ENCODE measurements around the gene LBHD2.

Gene LBHD2

DNA sequence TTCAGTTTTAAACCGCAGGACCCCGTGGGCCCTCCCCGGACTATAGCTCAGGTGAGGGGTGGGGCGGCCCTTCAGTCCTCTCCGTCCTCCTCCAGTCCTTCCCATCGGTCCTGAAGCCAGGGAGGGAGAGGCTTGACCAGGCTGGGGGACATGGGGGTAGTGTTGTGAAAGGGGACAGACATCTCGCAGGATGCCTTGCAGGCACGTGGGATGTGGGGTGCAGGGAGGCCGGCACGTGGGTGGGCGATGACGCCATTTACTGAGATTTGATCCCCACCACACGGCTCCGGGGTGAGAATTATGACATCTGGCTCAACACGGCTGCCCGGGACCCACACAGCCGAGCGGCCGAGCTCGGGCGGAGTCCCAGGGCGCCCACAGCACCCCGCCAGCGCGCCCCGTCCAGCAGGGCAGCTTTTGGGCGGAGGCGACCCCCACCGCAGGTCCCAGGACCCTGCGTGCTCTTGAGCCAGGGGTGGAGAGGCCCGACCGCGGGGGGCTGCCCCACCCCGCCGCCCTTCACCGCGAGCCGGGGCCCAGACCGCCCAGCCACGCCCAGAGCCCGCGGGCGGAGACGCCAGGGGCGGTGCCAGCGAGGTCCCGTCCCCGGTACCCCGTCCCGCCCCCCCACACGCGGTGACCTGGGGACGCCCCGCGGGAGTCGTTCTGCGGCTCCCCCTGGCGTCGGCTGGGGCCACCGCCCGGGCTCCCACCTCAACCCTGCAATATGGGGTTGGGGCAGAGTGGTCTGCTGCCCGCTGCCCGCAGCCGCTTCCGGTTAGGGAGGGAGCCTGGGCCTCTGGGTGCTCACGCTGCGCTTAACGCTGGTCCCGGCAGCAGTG is 7.3 kb downstream of the LBHD2 start:
- DNase-seq (ENCODE audit: low read depth in 2 of 2) = peak; percentile 64 to 73

DNA sequence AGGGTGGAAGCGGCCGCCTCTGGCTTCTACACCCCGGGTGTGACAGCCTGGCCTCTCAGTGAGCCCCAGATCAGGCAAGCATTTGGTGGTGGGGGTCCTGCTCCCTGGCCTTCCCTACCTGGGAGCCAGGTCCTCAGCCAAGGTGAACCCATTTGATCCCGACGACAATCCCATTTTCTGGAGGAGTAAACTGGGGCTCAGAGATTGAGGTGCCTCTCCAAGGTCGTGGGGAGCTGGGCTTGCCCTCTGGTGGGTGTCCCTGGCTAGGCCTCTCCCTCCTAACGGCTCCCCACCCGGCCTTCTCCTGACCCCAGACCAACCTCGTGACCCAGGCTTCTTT is 7.8 kb downstream of the LBHD2 start:
- no peak for DNase-seq (ENCODE audit: low read depth in 2 of 2)

DNA sequence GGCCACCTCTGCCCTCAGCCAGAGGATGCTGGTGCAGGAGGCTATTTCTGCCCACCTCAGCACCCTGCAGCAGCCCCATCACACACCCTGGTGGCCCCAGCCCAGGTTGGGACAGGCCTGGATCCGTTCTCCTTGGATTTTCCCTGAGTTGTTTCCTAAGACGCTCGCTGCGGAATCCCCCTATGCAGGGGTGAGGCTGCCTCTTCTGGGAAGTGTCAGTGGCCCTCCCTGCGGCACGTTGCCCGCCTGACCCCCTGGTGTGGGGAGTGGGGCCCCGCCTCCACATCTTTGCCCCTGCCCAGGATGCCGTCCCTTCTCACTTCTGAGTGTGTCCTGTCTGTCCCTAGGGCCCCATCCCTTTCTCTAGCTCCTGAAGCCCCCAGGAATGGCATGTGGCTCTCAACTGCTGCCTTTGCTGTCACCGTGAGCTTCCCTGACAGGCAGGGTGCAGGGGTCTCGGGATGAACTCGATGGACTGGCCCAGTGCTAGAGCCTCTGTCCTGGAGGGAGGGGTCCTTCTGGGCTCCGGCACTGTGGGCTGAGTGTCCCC is 9.9 kb downstream of the LBHD2 start:
- no peak for DNase-seq (ENCODE audit: low read depth in 2 of 2)

DNA sequence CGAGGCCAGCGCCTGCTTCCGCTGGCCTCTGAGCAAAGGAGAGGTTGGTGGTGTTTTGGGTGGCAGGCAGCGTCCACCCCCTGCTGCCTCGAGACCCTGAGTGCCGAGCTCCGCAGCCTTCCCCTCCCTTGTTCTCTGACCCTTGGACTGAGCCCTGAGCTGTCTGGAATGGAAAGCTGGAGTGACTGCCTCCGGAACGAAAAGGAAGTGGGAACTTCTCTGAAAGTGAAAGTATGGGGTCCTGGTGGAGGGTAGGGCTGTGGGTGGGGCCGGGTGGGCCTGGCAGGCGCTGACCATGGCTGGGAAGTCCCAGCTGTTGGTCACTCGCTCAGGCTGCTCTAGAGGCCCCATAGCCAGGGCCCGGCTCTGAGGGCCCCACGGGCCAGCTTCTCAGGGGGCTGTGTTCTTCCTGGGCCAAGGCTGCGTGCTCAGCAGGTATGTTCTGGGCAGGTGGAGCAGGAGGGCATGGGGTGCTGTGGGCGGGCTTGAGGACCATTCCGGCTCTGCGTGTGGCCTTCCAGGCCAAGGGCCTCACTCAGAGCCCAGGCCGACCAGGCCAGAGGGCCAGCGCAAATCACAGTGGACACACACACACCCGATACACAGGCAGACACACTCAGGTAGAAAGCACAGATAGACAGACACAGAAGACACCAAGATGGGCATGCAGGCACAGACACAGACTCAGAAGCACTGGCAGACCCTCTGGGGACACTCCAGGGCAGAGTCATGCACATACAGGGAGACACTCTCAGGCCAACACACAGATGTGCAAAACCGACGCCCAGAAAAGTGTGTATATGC is 10.6 kb downstream of the LBHD2 start, which contains the start of gene EXOC3L4:
EXOC3L4 (plus strand) TSS at position 320 of the 804 bp plus-strand sequence. CDS start 5,495 bp downstream, outside the sequence.
- no peak for DNase-seq (ENCODE audit: low read depth in 2 of 2)

DNA sequence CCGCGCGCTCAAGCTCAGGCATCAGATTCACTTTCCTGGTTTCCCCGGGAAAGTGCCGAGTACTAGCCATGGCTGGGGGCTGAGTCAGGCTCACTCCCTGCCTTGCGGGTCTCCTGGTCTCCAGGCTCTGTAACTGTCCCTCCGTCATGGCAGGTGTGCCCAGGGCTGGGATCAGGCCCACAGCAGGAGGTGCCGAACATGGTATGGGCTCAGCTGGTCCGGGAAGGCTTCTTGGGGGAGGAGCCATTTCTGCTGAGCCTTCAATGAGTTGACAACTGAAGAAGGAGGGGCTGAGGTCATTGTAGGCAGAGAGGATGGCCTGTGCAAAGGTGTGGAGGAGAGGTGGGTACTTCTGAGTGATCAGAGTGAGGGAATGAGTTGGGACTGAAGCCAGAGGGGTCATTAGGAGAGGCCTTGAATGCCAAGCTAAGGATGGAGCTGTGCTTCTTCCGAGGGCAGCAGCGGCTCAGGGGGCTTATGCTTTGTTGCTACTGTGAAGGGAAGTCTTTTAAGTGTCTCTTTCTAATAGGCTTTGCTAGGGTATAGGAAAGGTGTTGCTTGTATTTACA is 11.3 kb downstream of the LBHD2 start:
- no peak for DNase-seq (ENCODE audit: low read depth in 2 of 2)

DNA sequence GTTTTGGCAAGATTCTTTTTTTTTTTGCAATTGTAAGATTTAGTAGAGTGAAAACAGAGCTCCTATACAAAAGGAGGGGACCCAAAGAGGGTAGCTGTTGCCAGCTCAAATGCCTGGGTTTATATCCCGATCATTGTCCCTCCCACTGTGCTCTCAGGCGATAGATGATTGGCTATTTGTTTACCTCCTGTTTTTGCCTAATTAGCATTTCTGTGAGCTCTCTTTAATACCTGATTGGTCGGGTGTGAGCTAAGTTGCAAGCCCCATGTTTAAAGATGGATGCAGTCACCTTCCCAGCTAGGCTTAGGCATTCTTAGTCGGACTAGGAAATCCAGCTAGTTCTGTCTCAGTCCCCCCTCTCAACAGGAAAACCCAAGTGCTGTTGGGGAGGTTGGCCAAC is 12.4 kb downstream of the LBHD2 start:
- no peak for DNase-seq (ENCODE audit: low read depth in 2 of 2)

DNA sequence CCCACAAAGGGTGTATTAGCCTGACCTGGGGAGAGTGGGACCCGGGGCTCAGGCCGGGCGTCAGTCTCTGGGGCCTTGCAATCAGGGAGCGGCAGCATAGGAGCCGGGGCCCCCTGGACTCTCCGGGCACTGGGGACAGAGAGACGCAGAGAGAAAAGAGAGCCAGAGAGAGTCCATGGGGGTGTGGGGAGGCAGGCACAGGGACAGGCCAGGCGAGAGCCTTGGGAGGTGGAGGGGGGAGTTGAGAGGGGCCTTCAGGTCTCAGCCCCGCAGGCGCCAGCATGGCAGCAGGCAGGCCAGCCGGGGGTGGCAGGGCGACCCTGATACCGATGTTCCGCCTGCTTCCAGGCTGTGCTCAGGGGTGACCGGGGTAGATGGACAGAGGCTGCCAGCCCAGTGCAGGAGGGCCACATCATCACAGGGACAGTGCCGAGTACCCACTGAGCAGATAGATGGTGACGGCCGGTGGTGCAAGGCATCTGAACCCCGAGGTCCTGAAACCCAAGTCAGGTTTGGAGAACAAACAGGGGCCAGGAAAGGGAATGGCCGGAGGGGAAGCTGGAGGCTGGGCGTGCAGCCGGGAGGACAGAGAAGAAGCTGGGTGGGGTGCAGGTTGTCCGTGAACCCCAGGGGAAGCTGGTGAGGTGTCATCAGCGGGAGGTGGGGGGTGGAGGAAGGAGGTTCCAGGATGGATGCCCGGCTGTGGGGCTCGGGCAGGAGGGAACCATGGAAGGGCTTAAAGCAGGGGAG is 13.4 kb downstream of the LBHD2 start:
- no peak for DNase-seq (ENCODE audit: low read depth in 2 of 2)

DNA sequence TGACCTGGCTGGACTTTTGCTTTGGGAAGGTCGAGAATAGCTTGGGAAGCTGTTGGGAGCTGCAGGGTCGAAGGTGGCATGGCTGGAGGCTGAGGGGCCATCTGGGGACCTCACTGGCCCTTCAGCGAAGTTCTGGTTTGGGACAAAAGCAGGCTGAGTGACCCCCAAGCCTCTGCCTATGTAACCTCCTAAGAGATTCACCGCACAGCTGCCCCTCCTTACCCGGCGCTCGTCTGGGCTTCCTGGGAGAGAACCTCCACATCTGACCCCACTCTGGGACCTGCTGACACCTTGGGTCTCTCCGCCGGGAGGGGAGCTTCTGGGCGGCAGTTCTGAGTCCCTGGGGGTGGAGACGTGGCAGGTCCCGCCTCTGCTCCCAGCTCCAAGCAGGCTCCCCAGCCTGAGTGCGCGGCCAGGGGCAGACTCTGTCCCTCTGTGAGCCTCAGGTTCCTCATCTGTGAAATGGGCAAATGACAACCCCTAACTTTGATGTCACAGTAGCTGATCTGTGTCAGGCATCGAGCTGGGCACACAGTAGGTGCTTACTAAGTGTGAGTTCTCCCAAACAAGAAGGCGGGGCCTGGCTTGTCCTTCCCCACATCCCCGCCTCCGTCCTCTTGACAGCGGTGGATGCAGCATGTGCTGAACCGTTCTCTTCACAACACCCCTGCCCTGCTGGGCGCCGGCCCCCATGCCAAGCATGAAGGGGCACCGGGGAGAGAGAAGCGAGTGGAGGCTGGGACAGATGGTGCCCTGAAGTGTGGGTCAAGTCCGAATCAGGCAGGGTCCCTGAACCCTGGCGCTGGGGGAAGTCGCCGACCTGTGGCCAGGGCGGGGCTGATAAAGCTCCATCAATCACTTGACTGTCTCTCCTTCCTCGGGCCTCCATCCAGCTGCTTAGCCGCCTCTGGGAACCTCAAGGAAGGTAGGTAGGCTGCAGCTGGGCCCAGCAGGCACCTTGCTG is 14.3 kb downstream of the LBHD2 start:
- DNase-seq (ENCODE audit: low read depth in 2 of 2) = no peak

DNA sequence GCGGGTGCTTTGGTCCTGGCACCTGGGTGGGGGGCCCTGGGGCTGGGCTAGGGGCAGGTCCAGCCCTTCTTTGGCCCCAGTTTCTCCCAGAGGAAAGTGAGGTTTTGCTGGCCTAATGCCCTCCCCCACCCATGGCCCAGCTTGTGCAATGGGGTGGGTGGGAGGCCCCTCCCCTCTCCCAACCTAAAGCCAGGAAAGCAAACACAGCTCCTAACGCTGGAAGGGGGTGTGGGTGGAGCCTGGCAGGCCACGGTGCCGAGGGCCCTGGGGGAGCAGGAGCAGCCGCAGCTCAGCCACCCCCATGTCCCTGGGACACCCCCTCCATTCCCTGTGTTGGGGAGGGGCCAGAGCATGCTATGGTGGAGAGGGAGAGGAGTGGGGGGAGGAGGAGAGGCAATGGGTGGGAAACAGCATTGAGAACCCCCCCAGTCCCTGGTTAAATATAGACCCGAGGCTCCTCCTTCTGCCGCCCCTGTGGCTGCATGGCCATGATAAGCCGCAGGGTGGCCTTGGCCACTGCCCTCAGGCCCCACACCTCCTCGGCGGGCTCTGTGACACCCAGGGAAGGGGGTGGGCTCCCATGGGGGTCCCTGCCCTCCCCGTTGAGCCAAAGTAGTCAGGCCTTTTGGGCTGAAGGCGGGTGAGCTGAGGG is 15.2 kb downstream of the LBHD2 start:
- DNase-seq (ENCODE audit: low read depth in 2 of 2) = no peak

DNA sequence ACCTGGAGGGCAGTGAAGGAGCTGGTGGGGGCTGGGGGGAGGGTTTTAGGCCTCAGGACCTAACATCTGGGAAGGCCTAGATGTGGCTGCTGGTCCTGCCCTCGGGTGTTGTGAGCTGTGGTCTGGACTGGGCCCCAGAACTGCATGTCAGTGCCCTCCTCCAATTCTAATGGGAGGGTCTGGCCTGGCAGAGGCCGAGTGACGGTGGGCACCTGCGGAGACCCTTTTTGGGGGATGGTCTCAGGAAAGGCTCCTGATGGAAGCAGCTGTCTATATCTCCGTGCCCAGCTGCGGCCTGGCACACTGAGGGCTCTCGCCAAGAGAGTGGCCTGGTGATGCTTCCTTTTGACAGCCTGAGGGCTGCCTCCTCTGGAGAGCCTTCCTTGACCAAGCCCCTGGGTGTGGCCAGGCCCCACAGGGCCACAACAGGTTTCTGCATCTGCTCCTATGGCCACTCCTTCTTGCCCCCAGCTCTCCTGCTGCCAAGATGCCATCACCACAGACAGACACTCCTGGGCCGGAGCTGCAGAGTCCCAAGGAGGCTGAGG is 15.8 kb downstream of the LBHD2 start:
- DNase-seq (ENCODE audit: low read depth in 2 of 2) = no peak

DNA sequence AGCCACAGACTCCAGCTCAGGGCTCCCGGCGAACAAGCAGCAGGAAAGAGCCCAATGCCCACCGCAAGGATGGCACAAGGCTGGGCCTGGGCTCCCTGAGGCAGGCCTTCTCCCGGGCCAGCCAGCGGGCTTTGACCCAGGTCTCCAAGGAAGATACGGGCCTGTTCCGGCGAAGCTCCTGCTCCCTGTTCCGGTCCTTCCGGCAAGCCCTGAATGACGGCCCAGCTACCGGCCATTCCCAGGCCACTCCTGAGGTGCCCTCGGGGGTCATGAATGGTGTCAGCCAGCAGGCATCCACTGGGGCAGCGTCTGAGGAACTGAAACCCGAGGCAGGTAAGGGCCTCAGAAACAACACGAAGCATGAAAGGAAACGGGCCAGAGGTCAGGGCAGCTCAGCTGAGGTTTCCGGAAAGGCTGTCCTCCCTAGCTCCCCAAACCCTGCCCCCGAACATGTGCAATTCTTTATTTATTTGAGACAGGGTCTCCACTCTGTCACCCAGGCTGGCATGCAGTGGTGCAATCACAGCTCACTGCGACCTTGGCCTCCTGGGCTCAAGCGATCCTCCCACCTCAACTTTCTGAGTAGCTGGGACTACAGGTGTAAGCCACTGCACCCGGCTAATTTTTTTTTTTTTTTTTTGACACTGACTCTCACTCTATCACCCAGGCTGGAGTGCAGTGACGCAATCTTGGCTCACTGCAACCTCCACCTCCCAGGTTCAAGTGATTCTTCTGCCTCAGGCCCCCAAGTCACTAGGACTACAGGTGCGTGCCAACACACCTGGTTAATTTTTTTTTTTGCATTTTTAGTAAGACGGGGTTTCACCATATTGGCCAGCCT is 16.5 kb downstream of the LBHD2 start:
- DNase-seq (ENCODE audit: low read depth in 2 of 2) = no peak

DNA sequence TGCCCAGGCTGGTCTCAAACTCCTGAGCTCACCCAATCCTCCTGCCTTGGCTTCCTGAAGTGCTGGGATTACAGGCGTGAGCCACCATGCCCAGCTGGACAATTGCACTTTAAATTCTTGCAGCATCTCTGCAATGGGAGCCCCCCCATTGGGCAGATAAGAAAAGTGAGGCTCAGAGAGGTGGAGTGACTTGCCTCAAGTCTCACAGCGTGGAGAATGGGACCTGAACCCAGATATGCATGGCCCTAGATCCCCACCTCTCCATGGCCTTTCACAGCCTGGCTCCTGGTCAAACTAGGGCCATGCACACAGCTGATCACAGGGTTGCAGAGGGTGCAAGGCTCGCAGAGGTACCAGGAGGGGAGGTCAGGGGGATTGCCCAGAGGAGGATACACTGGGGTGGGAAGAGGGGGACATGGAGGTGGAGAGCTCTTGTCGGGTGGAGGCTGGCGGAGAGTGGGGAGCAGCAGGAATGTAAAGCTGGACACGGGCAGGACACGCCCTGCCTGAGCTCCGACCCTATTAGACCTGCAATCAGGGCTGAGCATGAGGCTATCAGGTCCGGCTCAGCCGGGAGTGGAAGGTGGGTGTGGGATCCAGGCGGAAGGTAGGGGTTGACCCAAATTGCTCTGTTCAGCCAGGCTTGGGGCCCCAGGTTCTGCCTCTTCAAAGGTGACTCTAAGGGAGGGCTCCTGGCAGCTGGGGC is 17.4 kb downstream of the LBHD2 start:
- no peak for DNase-seq (ENCODE audit: low read depth in 2 of 2)

DNA sequence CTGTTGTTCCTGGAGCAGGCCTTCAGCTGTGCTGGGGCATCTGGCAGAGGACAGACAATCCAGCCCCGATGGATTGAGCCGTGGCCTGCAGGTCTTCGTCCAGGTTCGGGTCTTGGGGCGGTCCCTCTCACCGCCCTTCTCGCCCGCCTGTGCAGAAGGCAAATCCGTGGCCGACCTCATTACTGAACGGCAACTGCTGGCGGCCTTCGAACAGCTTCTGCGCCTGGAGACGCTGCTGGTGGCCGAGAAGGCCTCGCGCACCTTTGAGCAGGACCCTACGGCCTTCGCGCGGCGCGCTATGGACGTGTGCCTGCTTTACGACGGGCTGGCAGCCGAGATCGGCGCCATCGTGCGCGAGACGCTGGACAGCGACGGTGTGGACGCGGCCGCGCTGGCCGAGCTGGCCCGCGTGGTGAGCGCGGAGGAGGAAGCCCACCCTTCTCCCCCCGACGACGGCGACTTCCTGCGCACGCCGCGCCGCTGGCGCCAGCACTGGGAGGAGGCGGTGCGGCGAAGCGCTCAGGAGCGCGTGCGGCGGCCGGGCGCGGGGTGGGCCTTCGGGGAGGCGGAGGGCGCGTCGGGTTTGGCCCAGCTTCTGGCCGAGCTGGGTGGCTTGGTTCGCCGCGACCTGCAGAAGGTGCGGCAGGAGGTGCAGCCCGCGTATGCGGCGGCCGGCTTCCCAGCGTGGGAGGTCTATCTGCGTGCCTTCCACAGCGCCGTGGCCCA is 18.1 kb downstream of the LBHD2 start:
- no peak for DNase-seq (ENCODE audit: low read depth in 2 of 2)

DNA sequence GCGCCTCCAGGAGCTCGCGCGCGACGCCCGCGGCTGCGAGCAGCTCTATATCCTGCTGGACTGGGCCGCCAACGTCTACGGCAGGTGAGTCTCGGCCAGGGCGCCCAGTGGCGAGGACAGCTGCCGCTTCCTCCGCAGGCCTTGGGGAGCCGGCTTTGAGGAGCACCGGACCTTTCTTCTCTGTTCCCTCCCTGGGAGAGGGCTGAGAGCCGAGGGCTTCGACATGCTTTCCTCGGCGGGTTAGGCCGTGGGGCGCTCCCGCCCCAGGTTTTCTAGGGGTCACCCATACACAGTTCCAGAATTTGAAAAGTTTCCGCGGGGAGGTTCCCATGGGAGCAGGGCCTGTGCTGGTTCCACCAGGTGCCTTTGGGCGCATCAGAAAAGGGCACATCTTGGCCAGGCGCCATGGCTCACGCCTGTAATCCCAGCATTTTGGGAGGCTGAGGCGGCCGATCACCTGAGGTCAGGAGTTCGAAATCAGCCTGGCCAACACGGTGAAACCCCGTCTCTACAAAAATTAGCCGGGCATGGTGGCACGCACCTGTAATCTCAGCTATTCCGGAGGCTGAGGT is 18.8 kb downstream of the LBHD2 start:
- DNase-seq (ENCODE audit: low read depth in 2 of 2) = no peak

DNA sequence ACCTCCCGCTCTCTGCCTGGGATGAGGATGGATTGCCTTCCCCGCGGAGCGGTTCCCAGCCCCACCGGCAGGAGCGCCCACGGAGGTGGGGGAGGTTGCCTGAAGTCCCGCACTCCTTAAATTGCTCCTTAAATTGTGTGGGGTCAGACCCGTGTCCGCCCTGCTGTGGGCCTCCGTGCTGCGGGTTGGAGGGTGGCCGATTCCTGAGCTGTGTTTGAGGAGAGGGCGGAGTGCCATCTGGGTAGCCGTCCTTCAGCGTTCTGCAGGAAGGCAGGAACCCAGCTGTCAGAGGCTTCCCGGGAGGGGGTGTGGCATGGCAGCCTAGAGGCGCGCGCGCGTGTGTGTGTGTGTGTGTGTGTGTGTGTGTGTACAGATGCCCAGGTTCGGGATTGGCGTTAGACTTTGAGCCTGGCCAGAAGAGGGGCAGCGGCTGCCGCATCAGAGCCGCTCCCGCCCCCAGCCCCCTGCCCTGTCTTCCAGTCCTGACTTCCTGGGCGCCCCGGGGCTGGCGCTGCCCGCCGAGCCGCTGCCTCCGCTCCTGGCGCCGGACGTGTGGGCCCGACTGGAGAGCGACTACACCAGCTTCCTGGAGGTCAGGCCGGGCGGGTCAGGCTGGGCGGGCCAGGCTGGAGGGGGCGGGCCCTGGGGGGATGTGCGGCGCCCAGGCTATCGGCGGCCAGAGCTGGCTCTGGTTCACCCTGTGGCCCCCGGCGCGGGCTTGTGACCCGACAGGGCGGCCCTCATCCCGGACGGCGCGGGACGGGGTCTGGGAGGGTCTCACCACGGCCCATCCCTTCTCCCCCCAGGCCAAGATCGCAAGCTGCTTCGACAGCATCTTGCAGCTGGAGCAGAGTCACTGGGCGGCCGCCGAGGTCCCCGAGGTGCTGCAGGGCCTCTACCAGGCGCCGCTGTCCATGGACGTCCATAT is 19.7 kb downstream of the LBHD2 start:
- DNase-seq (ENCODE audit: low read depth in 2 of 2) = no peak

DNA sequence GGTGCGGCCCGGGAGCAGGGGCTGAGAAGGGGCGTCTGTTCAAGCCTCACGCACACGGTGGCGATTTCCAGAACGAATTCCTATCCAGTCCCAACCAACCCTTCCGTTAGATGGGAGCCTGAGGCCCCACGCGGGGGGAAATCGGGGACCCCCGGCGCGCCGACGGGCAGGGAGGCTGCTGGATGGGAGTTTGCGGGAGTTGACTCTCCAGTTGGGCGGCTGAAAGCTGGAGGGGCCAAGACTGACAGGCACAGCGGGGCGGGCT is 20.3 kb downstream of the LBHD2 start:
- no peak for DNase-seq (ENCODE audit: low read depth in 2 of 2)
